Measurements from ENCODE around the gene CERS5. TPM values are rescaled to one million over a fixed set of nuclear protein-coding genes. Genes with fewer than 3 reads are reported as not detected.

Gene CERS5
- total RNA-seq, 2 experiments from 2014 or later, result 52.8 to 56.1 TPM

DNA sequence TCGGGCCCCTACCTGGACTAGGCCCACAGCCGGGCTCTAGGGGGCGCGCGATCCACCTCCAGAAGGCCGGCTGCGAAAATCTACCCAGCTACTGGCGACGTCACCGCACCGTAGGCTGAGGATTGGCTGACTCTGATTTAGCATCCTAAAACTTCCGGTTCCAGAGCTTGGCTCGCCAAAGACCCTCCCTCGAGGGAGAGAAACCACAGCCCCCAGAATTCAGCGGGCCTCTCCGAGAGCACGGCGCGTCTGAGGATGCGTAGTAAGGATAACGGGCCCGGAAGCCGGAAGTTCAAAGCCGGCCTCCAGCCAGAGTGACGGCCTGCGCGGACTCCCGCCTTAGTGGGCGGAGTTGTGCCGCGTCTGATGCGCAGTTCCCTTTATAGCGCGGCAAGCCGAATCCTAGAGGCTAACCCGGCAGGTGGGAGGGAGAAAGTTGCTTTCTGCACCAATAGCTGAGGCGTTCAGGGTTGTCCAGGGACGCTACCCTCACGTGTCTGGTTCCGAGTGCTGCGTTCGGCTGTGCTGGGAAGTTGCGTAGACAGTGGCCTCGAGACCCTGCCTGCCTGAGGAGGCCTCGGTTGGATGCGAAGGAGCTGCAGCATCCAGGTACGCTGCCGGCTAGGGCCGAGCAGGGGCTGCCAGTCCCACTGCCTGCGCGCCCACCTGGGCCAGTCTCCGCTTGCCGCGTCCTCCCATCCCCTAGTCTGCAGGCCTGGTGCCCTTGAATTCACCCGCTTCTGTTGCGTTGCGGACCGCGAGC lies 55.3 kb downstream of the CERS5 start, which contains the start of gene COX14:
TSS of gene COX14 (plus strand) at position 544 of the 763 bp plus-strand sequence. CDS start 7,808 bp downstream, outside the sequence.
- POLR2A ChIA-PET, result interaction anchor here (0.6 to 1.9 kb wide), 11 partner anchors 9 to 480 kb away, joined by 3 to 25 read pairs (median 4); partner anchors contain the start of genes CERS5, LIMA1 and SMARCD1
- CTCF ChIA-PET, result interaction anchor here (0.6 to 4.0 kb wide), 34 partner anchors 9 to 503 kb away, joined by 3 to 41 read pairs (median 4); partner anchors contain the start of genes CERS5 and SMARCD1

DNA sequence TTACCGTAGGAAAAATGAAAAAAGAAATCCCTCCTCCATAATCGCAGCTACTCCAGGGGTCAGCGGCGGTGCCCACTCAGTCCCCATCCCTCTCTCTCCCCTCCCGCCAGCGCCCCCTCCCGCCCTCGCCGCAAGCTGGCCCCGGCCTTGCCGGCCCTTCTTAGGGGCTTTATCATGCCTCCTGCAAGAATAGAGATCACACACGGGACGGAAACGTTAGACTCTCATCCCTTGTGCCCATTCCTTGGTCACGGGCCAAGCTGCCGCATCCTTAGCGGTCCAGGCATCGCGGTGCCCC lies 55.8 kb downstream of the CERS5 start:
- CTCF ChIA-PET, result interaction anchor here (0.6 to 4.0 kb wide), 33 partner anchors 9 to 204 kb away, joined by 3 to 41 read pairs (median 4); partner anchors contain the start of genes CERS5 and SMARCD1
- POLR2A ChIA-PET, result interaction anchor here (0.8 to 1.9 kb wide), 5 partner anchors 9 to 56 kb away, joined by 3 to 25 read pairs (median 5); partner anchors contain the start of gene CERS5

DNA sequence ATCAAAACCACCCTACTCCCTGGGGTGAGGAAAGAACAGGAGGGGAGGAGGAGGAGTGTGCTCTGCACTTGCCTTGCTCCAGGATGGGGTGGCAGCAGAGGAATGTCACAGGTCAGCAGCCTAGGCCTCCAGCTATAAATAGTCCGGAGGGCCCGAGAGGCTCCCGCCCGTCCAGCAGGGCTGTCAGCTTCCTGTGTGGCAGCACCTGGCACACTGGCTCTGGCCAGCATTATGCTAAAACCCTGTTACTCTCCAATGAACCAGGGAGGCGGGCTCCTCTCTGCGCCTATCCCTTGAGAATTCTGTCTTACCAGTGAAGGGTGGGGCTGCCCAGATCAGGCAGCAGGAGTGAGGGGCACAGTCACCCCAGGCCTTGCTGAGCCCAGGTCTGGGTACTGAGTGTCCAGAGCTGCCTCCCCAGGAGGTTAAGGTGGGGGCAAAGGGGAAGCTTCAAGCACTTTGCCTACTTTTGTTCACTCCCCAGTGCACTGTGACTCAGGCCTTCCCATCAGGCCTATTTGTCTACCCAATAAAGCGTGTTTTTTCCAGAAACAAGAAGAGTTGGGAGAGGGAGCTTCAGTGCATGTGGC lies 56.3 kb downstream of the CERS5 start:
- POLR2A ChIA-PET, result interaction anchor here (0.6 to 1.9 kb wide), 3 partner anchors 26 to 1200 kb away, joined by 3 to 25 read pairs (median 4); partner anchors contain the start of gene CERS5
- CTCF ChIA-PET, result interaction anchor here (0.6 to 4.0 kb wide), 30 partner anchors 8 to 205 kb away, joined by 3 to 41 read pairs (median 4); partner anchors contain the start of genes CERS5 and SMARCD1

GRCh38 chr12:50110127-50110761 lies 56.9 kb downstream of the CERS5 start:
- ChIA-PET CTCF (interaction anchor here (0.9 to 4.0 kb wide), 14 partner anchors 10 to 205 kb away, joined by 3 to 41 read pairs (median 7); partner anchors contain the start of gene CERS5), POLR2A (interaction anchor here (0.6 to 0.8 kb wide), 2 partner anchors 26 to 1200 kb away, joined by 3 to 4 read pairs; no protein-coding TSS in a partner anchor)

DNA sequence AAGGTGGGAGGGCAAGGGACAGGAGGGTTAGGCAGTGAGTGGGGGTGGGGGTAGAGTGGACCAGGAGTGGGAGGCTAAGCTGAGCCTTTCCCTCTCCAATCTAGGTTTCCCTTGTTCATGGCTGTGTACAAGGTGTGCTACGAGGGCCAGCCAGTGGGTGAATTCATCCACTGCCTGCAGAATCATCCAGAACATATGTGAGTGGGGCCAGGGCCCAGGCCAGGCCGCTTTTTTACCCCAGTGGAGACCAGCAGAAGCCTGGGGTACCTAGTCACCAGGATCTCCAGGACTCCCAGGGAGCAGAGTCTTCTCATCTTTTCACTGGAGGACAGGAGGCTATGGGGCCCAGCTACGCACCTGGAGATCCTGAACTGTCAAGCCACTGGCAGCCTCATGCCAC lies 57.9 kb downstream of the CERS5 start:
- CTCF ChIA-PET, result interaction anchor here (0.6 to 4.0 kb wide), 6 partner anchors 19 to 571 kb away, joined by 3 to 41 read pairs (median 9); partner anchors contain the start of gene CERS5
- POLR2A ChIA-PET, result interaction anchor here (0.7 kb wide), 1 partner anchor 1120 kb away, joined by 8 read pairs; no protein-coding TSS in a partner anchor

- ChIA-PET POLR2A (no interaction called here), CTCF (interaction anchor here (1.3 kb wide), 1 partner anchor 33 kb away, joined by 4 read pairs; no protein-coding TSS in a partner anchor)
Observed at GRCh38 chr12:50107416-50108268, 59.5 kb downstream of the CERS5 start.

- CTCF ChIA-PET, result interaction anchor here (0.5 to 1.2 kb wide), 2 partner anchors 19 to 495 kb away, joined by 3 read pairs; no protein-coding TSS in a partner anchor
- POLR2A ChIA-PET, result no interaction called here
Observed at GRCh38 chr12:50106907-50107306, 60.3 kb downstream of the CERS5 start.

GRCh38 chr12:50105913-50106450 lies 61.2 kb downstream of the CERS5 start:
- CTCF ChIA-PET, result interaction anchor here (1.2 kb wide), 1 partner anchor 18 kb away, joined by 3 read pairs; no protein-coding TSS in a partner anchor
- POLR2A ChIA-PET, result no interaction called here

- CTCF ChIA-PET, result interaction anchor here (1.5 kb wide), 1 partner anchor 30 kb away, joined by 4 read pairs; no protein-coding TSS in a partner anchor
- POLR2A ChIA-PET, result interaction anchor here (0.6 kb wide), 1 partner anchor 66 kb away, joined by 5 read pairs; no protein-coding TSS in a partner anchor
Observed at GRCh38 chr12:50104417-50105366, 62.5 kb downstream of the CERS5 start.

GRCh38 chr12:50103767-50104321 lies 63.3 kb downstream of the CERS5 start, which contains the start of gene GPD1:
GPD1 (plus strand) TSS chr12:50104008; CDS start chr12:50104051, 43 bp downstream.
- CTCF ChIA-PET, result interaction anchor here (1.5 to 1.9 kb wide), 2 partner anchors 8 to 29 kb away, joined by 4 to 8 read pairs; partner anchors contain the start of gene COX14
- POLR2A ChIA-PET, result no interaction called here

GRCh38 chr12:50103351-50103750 lies 63.8 kb downstream of the CERS5 start:
- ChIA-PET POLR2A (no interaction called here), CTCF (interaction anchor here (1.5 to 1.9 kb wide), 2 partner anchors 8 to 29 kb away, joined by 4 to 8 read pairs; partner anchors contain the start of gene COX14)

GRCh38 chr12:50102646-50103309 lies 64.4 kb downstream of the CERS5 start:
- ChIA-PET POLR2A (no interaction called here), CTCF (interaction anchor here (0.6 to 1.9 kb wide), 3 partner anchors 9 to 73 kb away, joined by 3 to 8 read pairs (median 4); partner anchors contain the start of gene COX14)

DNA sequence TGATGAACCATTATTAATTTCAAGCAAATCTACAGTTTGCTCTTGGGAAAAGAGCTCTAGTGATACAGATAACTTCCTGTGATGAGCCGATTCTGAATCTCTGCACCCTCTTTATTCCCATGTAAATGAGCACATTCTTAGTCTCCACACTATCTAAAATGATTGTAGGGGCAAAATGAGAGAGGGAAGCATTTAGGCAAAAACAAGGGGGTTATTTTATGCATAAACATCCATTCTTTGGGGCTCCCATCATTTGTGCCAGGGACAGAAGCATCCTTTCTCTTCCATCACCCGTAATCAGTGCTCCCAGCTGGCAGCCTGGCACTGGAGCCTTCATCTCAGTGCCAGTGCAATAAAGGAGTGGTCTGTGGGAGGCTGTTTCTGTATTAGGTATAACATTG lies 65.0 kb downstream of the CERS5 start:
- ChIA-PET POLR2A (no interaction called here), CTCF (interaction anchor here (0.6 to 1.9 kb wide), 2 partner anchors 9 to 74 kb away, joined by 3 to 8 read pairs; partner anchors contain the start of gene COX14)

GRCh38 chr12:50101663-50102062 lies 65.5 kb downstream of the CERS5 start:
- CTCF ChIA-PET, result interaction anchor here (1.7 to 1.9 kb wide), 2 partner anchors 9 to 10 kb away, joined by 8 to 10 read pairs; partner anchors contain the start of gene COX14
- POLR2A ChIA-PET, result no interaction called here

- ChIA-PET POLR2A (no interaction called here), CTCF (interaction anchor here (1.7 kb wide), 1 partner anchor 11 kb away, joined by 10 read pairs; the partner anchor contains the start of gene COX14)
Observed at GRCh38 chr12:50100561-50100960, 66.6 kb downstream of the CERS5 start.
